ENCODE measurements around the gene FAM98C.

FAM98C gene

GRCh38 chr19:38378866-38379265 is 24.0 kb upstream of the FAM98C start:
- no peak for DNase-seq

GRCh38 chr19:38381138-38381537 is 21.8 kb upstream of the FAM98C start:
- no peak for DNase-seq

- no peak for DNase-seq
These were observed 19.7 kb upstream of the FAM98C start for GRCh38 chr19:38383184-38383583.

GRCh38 chr19:38383743-38384142 is 19.1 kb upstream of the FAM98C start:
- no peak for DNase-seq

- DNase-seq: no peak
These were observed 18.5 kb upstream of the FAM98C start for GRCh38 chr19:38384209-38385027.

GRCh38 chr19:38385057-38385803 is 17.7 kb upstream of the FAM98C start:
- DNase-seq: no peak

- DNase-seq: no peak
These were observed 17.1 kb upstream of the FAM98C start for GRCh38 chr19:38385804-38386257.

GRCh38 chr19:38386300-38386970 is 16.5 kb upstream of the FAM98C start:
- DNase-seq: no peak

- no peak for DNase-seq
These were observed 15.8 kb upstream of the FAM98C start for GRCh38 chr19:38386971-38387549.

GRCh38 chr19:38387550-38388348 is 15.1 kb upstream of the FAM98C start, which contains the start of gene GGN:
Gene GGN (minus strand): TSS chr19:38388034. CDS start chr19:38387261, 773 bp downstream.
- DNase-seq: peak; percentile 61

- peak; percentile 53 for DNase-seq
These were observed 14.4 kb upstream of the FAM98C start, which contains the start of gene SPRED3 for GRCh38 chr19:38388349-38389100. Gene SPRED3 (plus strand): TSS chr19:38388697. CDS start chr19:38390303, 1,606 bp downstream.

- no peak for DNase-seq
These were observed 13.6 kb upstream of the FAM98C start for GRCh38 chr19:38389101-38389925.

GRCh38 chr19:38389957-38390924 is 12.7 kb upstream of the FAM98C start:
- DNase-seq: no peak

- no peak for DNase-seq
These were observed 10.9 kb upstream of the FAM98C start for GRCh38 chr19:38391911-38392464.

- DNase-seq: no peak
These were observed 10.1 kb upstream of the FAM98C start for GRCh38 chr19:38392707-38393308.

- no peak for DNase-seq
These were observed 8.4 kb upstream of the FAM98C start for GRCh38 chr19:38394488-38394887.

- DNase-seq: no peak
These were observed 7.3 kb upstream of the FAM98C start for GRCh38 chr19:38395381-38396114.

- no peak for DNase-seq
These were observed 3.8 kb upstream of the FAM98C start for GRCh38 chr19:38399081-38399480.
